Keratinocyte (primary cell): Measurements from ENCODE around the gene PGAP1. TPM values are rescaled to one million over a fixed set of nuclear protein-coding genes. Genes with fewer than 3 reads are reported as not detected.

Source experiments
- DNase-seq: peaks from one replicate; pipeline ENCODE4 v3.0.0-alpha.2; 2011; ENCODE audit warnings: low read depth, missing footprints, low spot score
- FAIRE-seq: peaks from 2 replicates; lab custom pipeline; 2011; peaks lifted over from hg19 to GRCh38; lab: Jason Lieb, UNC
- H2AFZ ChIP-seq: 2 replicates; pipeline ENCODE4 v1.6.0; 2012; ENCODE audit warnings: low read length, control low read depth, inconsistent platforms; ENCODE audit not compliant: control insufficient read depth
- H3K27ac ChIP-seq: 2 replicates; pipeline ENCODE4 v1.5.1; 2011; ENCODE audit warnings: low read length; ENCODE audit not compliant: control insufficient read depth, insufficient read depth
- H3K27me3 ChIP-seq: 3 replicates; pipeline ENCODE4 v1.6.0; 2011; ENCODE audit warnings: low read length; ENCODE audit not compliant: control insufficient read depth, insufficient read depth; ENCODE audit errors: extremely low read depth
- H3K36me3 ChIP-seq, 2 experiments: 2 replicates in 1 of 2; 3 replicates in 1 of 2; pipeline ENCODE4 v1.5.1; 2011; ENCODE audit warnings: low read length in 2 of 2, mild to moderate bottlenecking in 1 of 2; ENCODE audit not compliant: control insufficient read depth in 2 of 2, insufficient read depth in 2 of 2; ENCODE audit errors: extremely low read depth in 1 of 2
- H3K4me1 ChIP-seq: 3 replicates; pipeline ENCODE4 v1.5.1; 2011; ENCODE audit warnings: low read length; ENCODE audit not compliant: control insufficient read depth, insufficient read depth; ENCODE audit errors: extremely low read depth
- H3K4me2 ChIP-seq: 3 replicates; pipeline ENCODE4 v1.6.0; 2011; ENCODE audit warnings: low read depth, low read length; ENCODE audit not compliant: control insufficient read depth, insufficient read depth; ENCODE audit errors: extremely low read depth
- H3K4me3 ChIP-seq, 3 experiments: fragments of 200-600 bp in 1 of 3; sonication (generic) in 1 of 3; 2 replicates in 2 of 3; 3 replicates in 1 of 3; pipeline ENCODE4 v1.5.1; 2011 to 2016; ENCODE audit warnings: low read length in 3 of 3, mild to moderate bottlenecking in 3 of 3, control low read depth in 2 of 3, inconsistent platforms in 1 of 3, low read depth in 1 of 3, mixed read lengths in 1 of 3, mixed run types in 1 of 3, moderate library complexity in 1 of 3; ENCODE audit not compliant: control insufficient read depth in 2 of 3, insufficient read depth in 2 of 3; ENCODE audit errors: extremely low read depth in 1 of 3
- H3K79me2 ChIP-seq: 2 replicates; pipeline ENCODE4 v1.6.0; 2012; ENCODE audit warnings: low read length; ENCODE audit not compliant: control insufficient read depth, insufficient read depth
- H3K9ac ChIP-seq: 3 replicates; pipeline ENCODE4 v1.6.0; 2011; ENCODE audit warnings: low read length; ENCODE audit not compliant: control insufficient read depth, insufficient read depth; ENCODE audit errors: extremely low read depth
- H3K9me1 ChIP-seq: 3 replicates; pipeline ENCODE4 v1.6.0; 2011; ENCODE audit warnings: low read length; ENCODE audit not compliant: control insufficient read depth, insufficient read depth; ENCODE audit errors: extremely low read depth
- H3K9me3 ChIP-seq: 2 replicates; pipeline ENCODE4 v1.5.1; 2012; ENCODE audit warnings: low read depth, low read length; ENCODE audit not compliant: control insufficient read depth
- H4K20me1 ChIP-seq: 3 replicates; pipeline ENCODE4 v1.6.0; 2011; ENCODE audit warnings: low read length; ENCODE audit not compliant: control insufficient read depth, insufficient read depth; ENCODE audit errors: extremely low read depth
- EZH2 ChIP-seq: IDR thresholded peaks from one replicate; pipeline ENCODE4 v1.6.1; 2012; ENCODE audit warnings: inconsistent platforms, mild to moderate bottlenecking, low read length, moderate library complexity
- dilution Hi-C: fragments of 300-500 bp; cut with MboI; formaldehyde crosslinking; loops from one replicate; pipeline ENCODE4 v1.7.0; 2020; ENCODE audit warnings: low sequenced_read_pairs; ENCODE audit not compliant: extremely low pct_ligation_motif_present
- polyA plus RNA-seq, 5 experiments: library from polyadenylated mRNA; depleted of rRNA in 3 of 5; stranded (reverse) in 3 of 5; stranded (forward) in 1 of 5; unstranded in 1 of 5; fragments of >200 nt; gene quantifications; 1 replicate in 1 of 5; 2 replicates in 3 of 5; 3 replicates in 1 of 5; pipeline versions ENCODE4 v1.2.1 to v1.2.3, GENCODE V29; 2011 to 2012; ENCODE audit warnings: missing spikeins in 2 of 5, low read depth in 1 of 5, low replicate concordance in 1 of 5
- TF ChIP-seq, protein P1 (sequence below), 3 experiments: IDR thresholded peaks in 1 of 3; conservative IDR thresholded peaks in 1 of 3; optimal IDR thresholded peaks in 1 of 3; 2 replicates in 2 of 3; 3 replicates in 1 of 3; pipeline versions ENCODE3 to v1.5.1; 2011; ENCODE audit warnings: low read length in 3 of 3, mild to moderate bottlenecking in 3 of 3, moderate library complexity in 2 of 3, control low read depth in 1 of 3, inconsistent platforms in 1 of 3; ENCODE audit not compliant: insufficient read depth in 2 of 3; ENCODE audit errors: extremely low read depth in 1 of 3

Gene PGAP1
- polyA plus RNA-seq, 1 donor (not counting 4 experiments of a cell fraction or from before 2014, with no cell fraction given): 7.1 TPM

DNA sequence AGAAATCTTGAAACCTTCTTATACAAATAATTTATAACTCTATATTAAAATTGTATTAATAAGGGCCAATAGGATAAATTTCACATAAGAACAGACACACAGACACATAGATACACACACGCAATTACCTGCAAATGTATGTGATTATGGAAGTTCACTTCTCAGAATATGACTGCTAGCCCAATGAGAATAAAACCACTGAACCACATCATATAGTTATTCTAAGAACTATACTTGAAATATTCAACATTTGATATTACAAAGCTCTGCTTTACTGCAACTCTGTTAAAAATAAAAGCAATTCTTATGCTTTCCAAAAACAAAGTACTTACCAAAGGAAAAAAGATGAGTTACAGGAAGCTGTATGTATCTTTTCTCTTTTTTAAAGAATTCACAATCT lies 51.1 kb downstream of the PGAP1 start:
- H3K36me3 ChIP-seq: peaks cover 4% of the 10 kb centered on the region in 2 experiments
- no peak for DNase-seq
- no peak for FAIRE-seq
- H3K27ac ChIP-seq: no peak overlapping the region
- no peak overlapping the region for H3K9ac ChIP-seq
- no peaks in the 10 kb centered on the region for H4K20me1 ChIP-seq
- H3K27me3 ChIP-seq: no peaks in the 10 kb centered on the region
- H3K9me1 ChIP-seq: no peaks in the 10 kb centered on the region
- H3K4me3 ChIP-seq: no peak overlapping the region
- peaks cover 7% of the 10 kb centered on the region for H3K4me1 ChIP-seq
- dilution Hi-C loops: no loop called here
- H3K4me2 ChIP-seq: no peak overlapping the region
- H3K9me3 ChIP-seq: no peaks in the 10 kb centered on the region
- no peak for TF ChIP-seq EZH2
- TF ChIP-seq, protein P1, sequence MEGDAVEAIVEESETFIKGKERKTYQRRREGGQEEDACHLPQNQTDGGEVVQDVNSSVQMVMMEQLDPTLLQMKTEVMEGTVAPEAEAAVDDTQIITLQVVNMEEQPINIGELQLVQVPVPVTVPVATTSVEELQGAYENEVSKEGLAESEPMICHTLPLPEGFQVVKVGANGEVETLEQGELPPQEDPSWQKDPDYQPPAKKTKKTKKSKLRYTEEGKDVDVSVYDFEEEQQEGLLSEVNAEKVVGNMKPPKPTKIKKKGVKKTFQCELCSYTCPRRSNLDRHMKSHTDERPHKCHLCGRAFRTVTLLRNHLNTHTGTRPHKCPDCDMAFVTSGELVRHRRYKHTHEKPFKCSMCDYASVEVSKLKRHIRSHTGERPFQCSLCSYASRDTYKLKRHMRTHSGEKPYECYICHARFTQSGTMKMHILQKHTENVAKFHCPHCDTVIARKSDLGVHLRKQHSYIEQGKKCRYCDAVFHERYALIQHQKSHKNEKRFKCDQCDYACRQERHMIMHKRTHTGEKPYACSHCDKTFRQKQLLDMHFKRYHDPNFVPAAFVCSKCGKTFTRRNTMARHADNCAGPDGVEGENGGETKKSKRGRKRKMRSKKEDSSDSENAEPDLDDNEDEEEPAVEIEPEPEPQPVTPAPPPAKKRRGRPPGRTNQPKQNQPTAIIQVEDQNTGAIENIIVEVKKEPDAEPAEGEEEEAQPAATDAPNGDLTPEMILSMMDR (optimal IDR thresholded peaks at IDR 0.05 in 1 of 3, IDR thresholded peaks at IDR 0.05 in 1 of 3, conservative IDR thresholded peaks at IDR 0.05 in 1 of 3; ENCODE audit: extremely low read depth in 1 of 3, insufficient read depth in 2 of 3, low read length in 3 of 3): no peak
- no peaks in the 10 kb centered on the region for H3K79me2 ChIP-seq
- no peak overlapping the region for H2AFZ ChIP-seq

DNA sequence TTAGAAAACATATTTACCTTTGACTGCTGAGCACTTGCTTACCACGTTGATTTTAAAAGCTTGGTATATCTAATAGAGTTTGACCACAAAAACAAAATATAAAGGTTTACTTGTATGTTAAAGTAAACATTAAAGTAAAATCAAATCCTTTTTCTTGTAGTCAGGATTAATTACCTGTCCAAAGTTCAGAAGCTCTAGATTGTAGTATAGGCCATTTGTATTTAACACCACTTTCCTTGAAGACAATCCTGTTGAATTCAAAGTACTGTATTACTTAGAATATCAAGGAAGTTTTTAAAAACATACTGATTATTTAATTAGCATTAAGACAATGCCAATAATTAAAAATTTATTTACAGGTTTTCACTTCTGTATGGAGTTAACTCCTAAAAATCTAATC lies 53.0 kb downstream of the PGAP1 start:
- no peaks in the 10 kb centered on the region for H3K9me3 ChIP-seq
- no peaks in the 10 kb centered on the region for H3K27me3 ChIP-seq
- H3K27ac ChIP-seq: no peak overlapping the region
- peaks cover 2 to 4% of the 10 kb centered on the region in 2 experiments for H3K36me3 ChIP-seq
- TF ChIP-seq EZH2: no peak
- TF ChIP-seq, protein P1 (optimal IDR thresholded peaks at IDR 0.05 in 1 of 3, IDR thresholded peaks at IDR 0.05 in 1 of 3, conservative IDR thresholded peaks at IDR 0.05 in 1 of 3; ENCODE audit: extremely low read depth in 1 of 3, insufficient read depth in 2 of 3, low read length in 3 of 3): no peak
- dilution Hi-C loops: no loop called here
- peaks cover 7% of the 10 kb centered on the region for H3K4me1 ChIP-seq
- no peaks in the 10 kb centered on the region for H4K20me1 ChIP-seq
- H2AFZ ChIP-seq: no peak overlapping the region
- H3K9me1 ChIP-seq: no peaks in the 10 kb centered on the region
- H3K4me2 ChIP-seq: no peak overlapping the region
- DNase-seq (no peak), FAIRE-seq (no peak)
- no peak overlapping the region for H3K9ac ChIP-seq
- no peaks in the 10 kb centered on the region for H3K79me2 ChIP-seq
- no peak overlapping the region for H3K4me3 ChIP-seq
